HPDE6-E6E7 (cell line): ENCODE results near the gene EMILIN2.
"Not testable (repeated sequence)": the region's sequence is repeated elsewhere in the genome, so short reads cannot be mapped to it uniquely, and the experiment has no call there.

Experiments used
- DNase-seq: peaks from one replicate; pipeline ENCODE4 v3.0.0; 2011; ENCODE audit warnings: missing footprints; ENCODE audit errors: extremely low spot score

EMILIN2 gene

GRCh38 chr18:2846636-2847316 is at the start of gene EMILIN2:
Gene EMILIN2, plus strand, starts transcription at chr18:2847006. Its CDS starts 183 bp downstream, at chr18:2847189.
- no peak for DNase-seq

GRCh38 chr18:2797951-2798350 is 48.9 kb upstream of the EMILIN2 start:
- no peak for DNase-seq

GRCh38 chr18:2799369-2799768 is 47.4 kb upstream of the EMILIN2 start:
- no peak for DNase-seq

- DNase-seq: no peak
These were observed 40.5 kb upstream of the EMILIN2 start for GRCh38 chr18:2805970-2806943.

- not testable (repeated sequence) for DNase-seq
These were observed 38.2 kb upstream of the EMILIN2 start for GRCh38 chr18:2808640-2809039.

GRCh38 chr18:2809666-2810183 is 37.1 kb upstream of the EMILIN2 start:
- DNase-seq: not testable (repeated sequence)

GRCh38 chr18:2811416-2811815 is 35.4 kb upstream of the EMILIN2 start:
- no peak for DNase-seq

GRCh38 chr18:2814928-2815327 is 31.9 kb upstream of the EMILIN2 start:
- DNase-seq: no peak

GRCh38 chr18:2818281-2818680 is 28.5 kb upstream of the EMILIN2 start:
- DNase-seq: no peak

- no peak for DNase-seq
These were observed 25.1 kb upstream of the EMILIN2 start for GRCh38 chr18:2821695-2822094.

GRCh38 chr18:2822213-2822921 is 24.4 kb upstream of the EMILIN2 start:
- no peak for DNase-seq

- no peak for DNase-seq
These were observed 23.6 kb upstream of the EMILIN2 start for GRCh38 chr18:2823202-2823601.

GRCh38 chr18:2823966-2824365 is 22.8 kb upstream of the EMILIN2 start:
- DNase-seq: no peak

GRCh38 chr18:2824865-2825264 is 21.9 kb upstream of the EMILIN2 start:
- DNase-seq: no peak

- DNase-seq: no peak
These were observed 21.1 kb upstream of the EMILIN2 start for GRCh38 chr18:2825613-2826175.

GRCh38 chr18:2826581-2826980 is 20.2 kb upstream of the EMILIN2 start:
- DNase-seq: no peak

GRCh38 chr18:2827061-2827460 is 19.7 kb upstream of the EMILIN2 start:
- DNase-seq: no peak

- not testable (repeated sequence) for DNase-seq
These were observed 10.7 kb upstream of the EMILIN2 start for GRCh38 chr18:2836118-2836517.

GRCh38 chr18:2837290-2837689 is 9.5 kb upstream of the EMILIN2 start:
- DNase-seq: not testable (repeated sequence)

GRCh38 chr18:2839202-2839601 is 7.6 kb upstream of the EMILIN2 start:
- DNase-seq: no peak

- DNase-seq: no peak
These were observed 6.3 kb upstream of the EMILIN2 start for GRCh38 chr18:2840521-2840920.

GRCh38 chr18:2843146-2843545 is 3.7 kb upstream of the EMILIN2 start:
- DNase-seq: no peak
